ENCODE measurements around the gene LAG3. TPM values are rescaled to one million over a fixed set of nuclear protein-coding genes. Genes with fewer than 3 reads are reported as not detected.

Gene LAG3
- total RNA-seq, 1 experiment from 2014 or later: 3.3 TPM

GRCh38 chr12:6754411-6754810 is 17.9 kb upstream of the LAG3 start:
- Histone ChIP-seq H3K36me3 (ENCODE audit: control insufficient read depth in 1 of 2, insufficient read depth in 2 of 2, low read length in 2 of 2) (peaks cover 18 to 25% of the 10 kb centered on the region in 2 experiments; a peak in 3 of 4 replicates), H3K79me2 (ENCODE audit: insufficient read depth, low read length) (peaks cover 31% of the 10 kb centered on the region), H2AFZ (ENCODE audit: low read depth, low read length, poor library complexity, severe bottlenecking) (no peak overlapping the region), H3K9ac (ENCODE audit: low read length) (no peak overlapping the region), H3K4me1 (ENCODE audit: control insufficient read depth in 1 of 2, insufficient read depth in 2 of 2, low read length in 2 of 2) (peaks cover 14 to 38% of the 10 kb centered on the region in 2 experiments; a peak in 3 of 4 replicates), H3K27ac (ENCODE audit: low read depth, low read length) (0 out of 2 replicates have a peak overlapping the region, but pooled peaks have one; percentile 92), H3K4me2 (ENCODE audit: low read length) (no peak overlapping the region), H3K27me3 (ENCODE audit: insufficient read depth, low read length) (no peaks in the 10 kb centered on the region), H3K9me3 (ENCODE audit: control insufficient read depth in 1 of 2, insufficient read depth in 1 of 2, low read depth in 1 of 2, low read length in 2 of 2) (no peaks in the 10 kb centered on the region), H3K9me2 (ENCODE audit: insufficient read depth) (no peaks in the 10 kb centered on the region), H4K20me1 (ENCODE audit: insufficient read depth) (no peaks in the 10 kb centered on the region), H3K4me3 (replicated peaks in 1 of 2; ENCODE audit: low read depth in 1 of 2, low read length in 2 of 2) (no peak overlapping the region)
- ATAC-seq: no peak
- ChIA-PET RAD21 (ENCODE audit: low non-redundant PET in 1 of 2, low total read pairs in 2 of 2, uncharacterized antibody in 2 of 2, unreplicated experiment in 2 of 2) (interaction anchor here (1.2 to 2.9 kb wide), 2 partner anchors 11 to 15 kb away, joined by 4 to 15 read pairs; partner anchors contain the start of gene PTMS (in 1 of the 2)), CTCF (interaction anchor here (0.5 to 4.6 kb wide), 20 partner anchors 8 to 283 kb away, joined by 3 to 53 read pairs (median 10); partner anchors contain the start of genes CDCA3, COPS7A, LAG3 and P3H3), POLR2A (interaction anchor here (1.1 to 3.3 kb wide), 7 partner anchors 8 to 114 kb away, joined by 4 to 41 read pairs (median 7); partner anchors contain the start of genes COPS7A, PTMS and TPI1)
- TF ChIP-seq CTCF (IDR thresholded peaks at IDR 0.05 in 2 of 3, conservative IDR thresholded peaks at IDR 0.05 in 1 of 3; ENCODE audit: borderline replicate concordance in 1 of 3, insufficient read depth in 1 of 3, low read depth in 2 of 3, low read length in 2 of 3) (no peak), ZNF274 (IDR thresholded peaks at IDR 0.05; ENCODE audit: low read depth, low read length) (no peak), RAD21 (IDR thresholded peaks at IDR 0.05; ENCODE audit: low read depth) (no peak), ZFX (IDR thresholded peaks at IDR 0.05) (no peak), FOSL1 (IDR thresholded peaks at IDR 0.05; ENCODE audit: low read depth) (no peak), REST (IDR thresholded peaks at IDR 0.05; ENCODE audit: low read depth) (no peak), ELF1 (IDR thresholded peaks at IDR 0.05; ENCODE audit: borderline replicate concordance, low read depth) (no peak), EZH2phosphoT487 (IDR thresholded peaks at IDR 0.05; ENCODE audit: borderline replicate concordance) (no peak), ATF3 (IDR thresholded peaks at IDR 0.05) (no peak), TCF7L2 (IDR thresholded peaks at IDR 0.05; ENCODE audit: borderline replicate concordance, extremely low read depth, insufficient read depth, insufficient read length) (no peak), SIN3A (IDR thresholded peaks at IDR 0.05; ENCODE audit: low read depth) (no peak), POLR2AphosphoS5 (IDR thresholded peaks at IDR 0.05; ENCODE audit: low read depth, low read length) (no peak), YY1 (IDR thresholded peaks at IDR 0.05; ENCODE audit: extremely low read depth, insufficient replicate concordance, low read depth, low read length) (no peak)
- intact Hi-C loops (cut with micrococcal nuclease): loop anchor here (5.0 kb wide), 1 partner anchor 208 kb away; no protein-coding TSS in a partner anchor
- no TSS peak for BruUV-seq (replicated peaks)
- DNase-seq (ENCODE audit: low read depth, low spot score): no peak

All from HCT116 (cell line).